Effector memory CD8-positive, alpha-beta T cell (primary cell): Measurements from ENCODE around the gene HOXB3.

Experiments used
- ATAC-seq: fragments of 150-1000 bp; cut with Tn5 transposase; replicated peaks from 2 replicates; pipeline ENCODE4 v1.10.0; 2021; ENCODE audit warnings: mild to moderate bottlenecking, moderate library complexity
- DNase-seq, 3 experiments: peaks; one replicate each; pipeline ENCODE4 v3.0.0; 2021
- H3K27ac Mint-ChIP-seq, 2 donors: one replicate each; pipeline ENCODE4 v1.8.0; 2022; ENCODE audit warnings: mild to moderate bottlenecking in 2 of 2, mixed read lengths in 2 of 2, moderate library complexity in 2 of 2
- H3K27me3 Mint-ChIP-seq, 2 donors: one replicate each; pipeline ENCODE4 v1.8.0; 2022; ENCODE audit warnings: mixed read lengths in 2 of 2
- H3K36me3 Mint-ChIP-seq: one replicate; pipeline ENCODE4 v1.8.0; 2022; ENCODE audit warnings: mild to moderate bottlenecking, moderate library complexity, mixed read lengths; ENCODE audit not compliant: insufficient read depth
- H3K4me1 Mint-ChIP-seq, 2 donors: one replicate each; pipeline ENCODE4 v1.8.0; 2022; ENCODE audit warnings: low read depth in 2 of 2, mixed read lengths in 2 of 2
- H3K4me3 Mint-ChIP-seq, 2 donors: one replicate each; pipeline ENCODE4 v1.8.0; 2022; ENCODE audit warnings: mild to moderate bottlenecking in 2 of 2, mixed read lengths in 2 of 2, moderate library complexity in 2 of 2
- H3K9me3 Mint-ChIP-seq, 2 donors: one replicate each; pipeline ENCODE4 v1.8.0; 2022; ENCODE audit warnings: mixed read lengths in 2 of 2

Gene HOXB3

DNA sequence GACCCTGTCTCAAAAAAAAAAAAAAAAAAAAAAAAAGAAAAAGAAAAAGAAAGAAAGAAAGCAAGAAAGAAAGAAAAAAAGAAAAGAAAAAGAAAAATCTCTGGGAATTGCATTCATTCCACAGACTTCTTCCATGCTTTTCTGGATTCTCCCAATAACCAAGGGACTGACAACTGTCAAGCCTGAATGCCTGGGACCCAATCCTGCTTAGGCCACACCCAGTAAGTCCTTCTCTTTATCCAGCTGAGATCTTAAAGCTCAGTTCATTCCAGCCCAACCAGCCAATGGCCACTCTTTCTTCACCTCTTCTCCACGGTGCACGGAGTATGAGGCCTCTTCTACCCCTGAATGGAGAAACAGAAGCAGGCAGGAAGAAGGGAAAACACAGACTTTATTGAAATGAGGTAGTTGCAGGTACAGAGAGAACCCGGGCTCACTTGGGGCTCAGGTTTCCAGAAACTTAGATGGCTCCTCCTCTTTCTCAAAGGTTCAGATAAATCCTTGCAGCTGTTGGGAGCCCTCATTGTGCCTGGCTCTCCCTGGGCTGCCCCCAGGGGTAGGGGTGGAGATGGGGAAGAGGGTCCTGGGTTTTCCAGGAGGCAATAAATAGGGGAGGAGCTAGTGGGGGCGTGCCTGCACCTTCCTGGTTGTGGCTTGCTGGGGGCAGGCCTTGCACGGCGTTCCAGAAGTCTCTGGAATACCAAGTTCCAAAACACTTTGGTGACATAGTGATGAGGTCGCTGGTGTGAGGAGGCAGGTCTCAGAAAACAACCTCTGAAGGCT is 61.7 kb downstream of the HOXB3 start:
- Mint-ChIP-seq H3K4me1 (no peaks in the 10 kb centered on the region), H3K27ac (no peak overlapping the region), H3K9me3 (no peaks in the 10 kb centered on the region), H3K4me3 (no peak overlapping the region), H3K27me3 (peaks cover 26 to 49% of the 10 kb centered on the region in 2 donors), H3K36me3 (no peaks in the 10 kb centered on the region)
- ATAC-seq (no peak), DNase-seq (no peak)

DNA sequence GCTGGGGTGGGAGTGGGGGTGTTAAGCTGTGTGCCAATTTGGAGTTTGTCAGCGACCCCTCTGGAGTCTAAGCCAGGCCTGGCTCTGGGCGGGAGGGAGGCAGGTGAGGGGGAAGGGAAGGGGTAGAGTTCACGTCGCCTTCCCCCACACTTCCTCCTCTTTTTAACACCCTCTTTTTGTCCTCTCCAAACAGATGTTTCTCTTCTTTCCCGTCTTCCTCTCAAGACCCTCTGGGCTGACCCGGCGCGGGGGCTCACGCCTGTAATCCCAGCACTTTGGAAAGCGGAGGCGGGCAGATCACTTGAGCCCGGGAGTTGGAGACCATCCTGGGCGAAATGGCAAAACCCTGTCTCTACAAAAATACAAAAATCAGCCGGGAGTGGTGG is 62.5 kb downstream of the HOXB3 start:
- no peak for DNase-seq
- Mint-ChIP-seq H3K36me3 (no peaks in the 10 kb centered on the region), H3K9me3 (no peaks in the 10 kb centered on the region), H3K27ac (no peak overlapping the region), H3K4me1 (no peaks in the 10 kb centered on the region), H3K4me3 (peak overlapping the region in 1 of 2 donors; percentile 21), H3K27me3 (peaks cover 34 to 57% of the 10 kb centered on the region in 2 donors)
- ATAC-seq: no peak

DNA sequence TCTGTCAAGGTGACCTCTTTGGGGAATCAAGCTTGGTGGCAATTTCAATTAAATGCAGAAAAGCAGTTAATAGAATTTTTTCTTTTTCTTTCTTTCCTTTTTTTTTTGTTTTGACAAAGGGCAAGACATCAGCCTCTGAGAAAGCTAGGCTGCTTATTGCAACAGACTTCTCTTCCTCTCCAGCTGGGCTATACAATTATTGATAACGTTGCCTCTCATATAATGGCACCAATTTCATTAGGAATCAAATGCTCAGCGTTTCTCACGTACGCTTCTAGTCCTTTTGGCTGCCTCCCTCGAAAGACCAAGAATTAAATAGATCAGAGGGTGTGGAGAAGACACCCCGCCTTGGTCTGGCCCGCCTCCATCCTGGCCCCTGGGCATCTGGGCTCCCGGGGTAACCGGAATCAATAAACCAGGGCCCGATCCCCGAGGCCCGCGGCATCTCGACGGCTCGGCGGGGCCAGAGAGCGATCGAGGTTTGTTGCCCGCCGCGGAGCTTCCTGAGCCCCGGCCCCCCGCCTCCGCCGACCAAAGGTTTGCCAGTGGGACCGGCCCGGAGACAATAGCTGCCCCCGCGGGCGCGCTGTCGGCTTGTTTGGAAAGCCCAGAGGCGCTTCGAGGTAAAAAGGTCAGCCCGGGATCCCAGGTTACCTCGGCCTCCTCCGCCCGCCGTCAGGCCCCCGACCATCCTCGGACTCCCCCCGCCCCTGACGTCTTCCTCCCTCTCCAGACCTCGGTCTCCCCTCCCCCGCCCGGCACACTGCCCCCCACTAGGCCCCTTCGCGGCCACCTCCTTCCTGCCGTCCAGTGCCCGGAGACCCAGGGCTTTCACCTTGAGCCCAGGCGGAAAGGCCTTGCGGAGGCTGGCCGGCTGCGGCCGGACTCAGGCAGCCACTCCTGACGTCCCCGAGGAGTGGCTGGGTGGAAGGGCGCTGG is 63.2 kb downstream of the HOXB3 start:
- Mint-ChIP-seq H3K36me3 (no peaks in the 10 kb centered on the region), H3K27me3 (peaks cover 34 to 64% of the 10 kb centered on the region in 2 donors), H3K27ac (no peak overlapping the region), H3K9me3 (no peaks in the 10 kb centered on the region), H3K4me1 (no peaks in the 10 kb centered on the region), H3K4me3 (no peak overlapping the region)
- DNase-seq (no peak), ATAC-seq (no peak)

DNA sequence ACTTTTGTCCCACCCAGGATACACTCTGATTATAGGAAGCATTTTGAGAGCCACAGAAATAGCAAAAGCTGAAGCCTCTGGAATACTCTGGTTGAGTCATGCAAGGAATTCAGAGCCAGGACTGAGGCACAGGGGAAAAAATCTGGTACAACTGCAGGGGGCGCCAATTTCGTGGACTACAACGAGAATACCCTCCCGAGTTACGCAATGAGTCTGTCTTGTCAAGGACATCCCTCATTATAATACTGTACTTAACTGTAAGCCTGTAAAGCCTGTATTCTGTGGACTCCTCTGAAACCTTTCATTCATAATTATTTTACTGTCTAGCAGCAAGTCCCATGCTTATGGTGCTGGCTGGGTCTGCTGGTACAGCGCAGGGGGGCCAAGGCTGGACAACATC is 67.0 kb downstream of the HOXB3 start:
- Mint-ChIP-seq H3K9me3 (no peaks in the 10 kb centered on the region), H3K27ac (no peak overlapping the region), H3K4me3 (no peak overlapping the region), H3K4me1 (no peaks in the 10 kb centered on the region), H3K36me3 (no peaks in the 10 kb centered on the region), H3K27me3 (peaks cover 34 to 78% of the 10 kb centered on the region in 2 donors)
- DNase-seq (no peak), ATAC-seq (no peak)

DNA sequence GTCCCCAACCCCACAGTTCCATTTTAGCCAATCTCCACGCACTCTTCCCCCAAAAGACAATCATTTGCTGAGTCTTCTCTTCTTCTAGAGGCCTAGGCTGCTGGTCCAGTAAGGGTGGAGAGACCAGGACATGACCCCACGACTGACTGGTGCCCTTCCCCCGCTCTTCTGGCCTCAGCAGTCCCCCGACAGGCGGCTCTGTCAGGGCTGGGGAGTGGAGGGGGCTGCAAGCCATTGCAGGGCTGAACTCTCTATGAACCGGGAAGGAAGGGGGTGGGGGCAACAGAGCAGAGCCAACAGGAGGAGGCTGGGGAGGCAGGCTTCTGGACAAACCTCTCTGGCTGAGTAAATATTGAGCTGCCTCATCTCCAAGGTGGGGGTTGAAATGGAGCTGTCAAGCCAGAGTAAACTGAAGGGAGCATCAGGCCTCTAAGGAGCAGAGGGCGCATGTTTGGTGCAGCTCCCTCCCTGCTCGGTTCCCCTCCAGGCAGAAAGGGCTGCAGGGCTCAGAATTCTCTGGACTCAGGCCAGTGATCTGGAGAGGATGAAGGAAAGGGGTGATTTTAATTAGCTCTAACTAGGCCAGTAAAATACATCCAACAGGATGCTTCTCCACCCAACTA is 67.9 kb downstream of the HOXB3 start:
- Mint-ChIP-seq H3K27me3 (peaks cover 34 to 86% of the 10 kb centered on the region in 2 donors), H3K9me3 (no peaks in the 10 kb centered on the region), H3K4me1 (no peaks in the 10 kb centered on the region), H3K36me3 (no peaks in the 10 kb centered on the region), H3K4me3 (no peak overlapping the region), H3K27ac (no peak overlapping the region)
- DNase-seq (no peak), ATAC-seq (no peak)

DNA sequence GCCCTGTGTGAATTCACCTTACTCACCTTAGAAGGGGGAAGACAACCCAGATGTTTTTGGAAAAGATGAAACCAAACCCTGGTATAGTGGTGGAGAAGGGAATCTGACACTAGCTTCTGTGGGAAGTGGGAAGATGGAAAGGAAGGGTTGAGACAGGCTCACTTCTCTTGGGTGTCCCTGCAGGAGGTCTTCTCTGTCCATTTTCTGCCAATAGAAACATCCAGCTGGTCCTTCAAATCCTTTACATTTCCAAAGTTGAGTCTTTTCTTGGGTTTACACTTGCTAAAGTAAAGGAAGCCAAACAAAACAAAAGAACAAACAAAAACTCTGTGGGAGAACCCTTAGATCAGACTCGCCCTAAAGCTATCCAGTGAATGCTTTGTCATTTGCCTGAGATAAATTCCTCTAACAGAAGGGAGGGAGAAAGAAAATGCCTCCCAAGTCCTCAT is 69.4 kb downstream of the HOXB3 start:
- DNase-seq: no peak
- Mint-ChIP-seq H3K27me3 (peaks cover 25 to 80% of the 10 kb centered on the region in 2 donors), H3K36me3 (no peaks in the 10 kb centered on the region), H3K27ac (no peak overlapping the region), H3K4me3 (no peak overlapping the region), H3K4me1 (no peaks in the 10 kb centered on the region), H3K9me3 (no peaks in the 10 kb centered on the region)
- ATAC-seq: no peak

DNA sequence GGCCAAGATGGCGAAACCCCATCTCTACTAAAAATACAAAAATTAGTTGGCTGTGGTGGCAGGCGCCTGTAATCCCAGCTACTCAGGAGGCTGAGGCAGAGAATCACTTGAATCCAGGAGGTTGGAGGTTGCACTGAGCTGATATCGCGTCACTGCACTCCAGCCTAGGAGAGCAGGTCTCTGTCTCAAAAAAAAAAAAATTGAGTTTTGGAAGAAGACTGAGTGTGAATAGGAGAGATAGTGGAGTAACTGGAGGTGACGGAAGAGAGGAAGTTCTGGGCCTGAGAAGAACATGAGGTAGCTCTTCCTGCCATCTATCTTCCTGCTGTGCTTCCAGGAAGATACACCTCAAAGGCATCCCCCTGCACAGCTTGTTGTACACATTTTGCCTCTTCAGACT is 70.6 kb downstream of the HOXB3 start:
- peaks cover 25 to 80% of the 10 kb centered on the region in 2 donors for H3K27me3 Mint-ChIP-seq

DNA sequence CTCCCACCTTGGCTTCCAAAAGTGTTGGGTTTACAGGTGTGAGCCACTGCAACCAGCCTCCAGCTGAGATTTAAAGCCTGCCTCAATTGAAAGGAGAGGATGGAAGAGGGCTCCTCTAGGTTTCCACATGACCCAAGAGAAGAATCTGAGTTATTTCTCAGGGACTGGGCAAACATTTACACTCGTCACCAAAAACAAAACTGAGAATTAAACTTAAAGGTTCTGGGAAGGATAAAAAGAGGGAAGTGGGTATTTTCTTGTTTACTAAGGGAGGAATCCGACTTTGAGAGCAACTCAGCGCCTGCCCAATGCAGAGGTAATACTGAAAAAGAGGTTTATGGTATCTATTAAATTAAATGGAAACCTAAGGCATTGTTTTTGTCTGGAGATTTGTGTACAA is 72.6 kb downstream of the HOXB3 start:
- peaks cover 13 to 80% of the 10 kb centered on the region in 2 donors for H3K27me3 Mint-ChIP-seq
- ATAC-seq: no peak
- DNase-seq: no peak
- no peak overlapping the region for H3K4me3 Mint-ChIP-seq
- no peaks in the 10 kb centered on the region for H3K9me3 Mint-ChIP-seq
- H3K36me3 Mint-ChIP-seq: peaks cover 3% of the 10 kb centered on the region
- H3K27ac Mint-ChIP-seq: no peak overlapping the region
- H3K4me1 Mint-ChIP-seq: peaks cover 6 to 11% of the 10 kb centered on the region in 2 donors

More for the DNA sequence above, 70.6 kb downstream of the HOXB3 start:
- ATAC-seq (no peak), DNase-seq (no peak)
- Mint-ChIP-seq H3K4me1 (no peaks in the 10 kb centered on the region), H3K27ac (no peak overlapping the region), H3K4me3 (no peak overlapping the region), H3K9me3 (no peaks in the 10 kb centered on the region), H3K36me3 (peaks cover 3% of the 10 kb centered on the region)

DNA sequence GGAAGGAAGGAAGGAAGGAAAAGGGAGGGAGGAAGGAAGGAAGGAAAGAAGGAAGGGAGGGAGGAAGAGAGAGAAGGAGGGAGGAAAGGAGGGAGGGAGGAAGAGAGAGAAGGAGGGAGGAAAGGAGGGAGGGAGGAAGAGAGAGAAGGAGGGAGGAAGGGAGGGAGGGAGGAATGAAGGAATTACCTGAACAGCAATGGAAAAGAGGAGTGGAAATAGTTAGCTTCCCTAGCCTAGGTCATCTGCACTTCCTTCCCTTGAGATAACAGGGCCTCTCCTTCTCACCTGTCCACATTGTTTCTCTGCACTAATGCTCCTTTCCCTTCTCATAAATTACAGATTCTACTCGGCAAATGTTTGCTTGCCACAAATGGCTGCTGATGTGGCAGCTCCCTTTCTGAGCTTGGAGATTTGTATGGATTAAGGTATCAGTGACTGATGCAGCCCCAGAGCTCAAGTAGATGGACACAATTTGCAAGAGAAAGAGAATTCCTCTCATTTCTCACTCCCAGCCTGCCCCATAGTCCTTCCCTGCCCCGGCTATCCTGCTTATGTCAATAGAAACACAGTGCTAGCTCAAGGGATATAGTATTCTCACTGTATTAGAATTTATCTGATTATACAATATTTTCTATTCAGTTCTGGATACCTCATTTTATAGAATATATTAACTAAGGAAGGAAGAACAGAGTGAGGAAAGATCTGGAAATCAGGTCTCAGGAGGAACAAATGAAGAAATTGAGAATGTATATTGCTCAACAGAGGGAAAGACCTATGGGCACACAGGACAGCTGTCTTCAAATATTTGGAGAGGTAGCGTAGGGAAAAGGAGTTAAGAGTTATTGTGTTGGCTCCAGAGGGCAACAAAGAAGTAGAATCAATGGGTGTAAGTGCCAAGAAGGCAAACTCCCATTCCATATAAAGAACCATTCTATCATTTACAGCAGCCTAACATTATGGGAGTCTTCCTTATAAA is 73.8 kb downstream of the HOXB3 start:
- no peak overlapping the region for H3K27ac Mint-ChIP-seq
- H3K27me3 Mint-ChIP-seq: peaks cover 13 to 78% of the 10 kb centered on the region in 2 donors
- no peaks in the 10 kb centered on the region for H3K9me3 Mint-ChIP-seq
- no peak overlapping the region for H3K4me3 Mint-ChIP-seq
- peaks cover 6 to 11% of the 10 kb centered on the region in 2 donors for H3K4me1 Mint-ChIP-seq
- ATAC-seq (no peak), DNase-seq (no peak)
- peaks cover 3% of the 10 kb centered on the region for H3K36me3 Mint-ChIP-seq

DNA sequence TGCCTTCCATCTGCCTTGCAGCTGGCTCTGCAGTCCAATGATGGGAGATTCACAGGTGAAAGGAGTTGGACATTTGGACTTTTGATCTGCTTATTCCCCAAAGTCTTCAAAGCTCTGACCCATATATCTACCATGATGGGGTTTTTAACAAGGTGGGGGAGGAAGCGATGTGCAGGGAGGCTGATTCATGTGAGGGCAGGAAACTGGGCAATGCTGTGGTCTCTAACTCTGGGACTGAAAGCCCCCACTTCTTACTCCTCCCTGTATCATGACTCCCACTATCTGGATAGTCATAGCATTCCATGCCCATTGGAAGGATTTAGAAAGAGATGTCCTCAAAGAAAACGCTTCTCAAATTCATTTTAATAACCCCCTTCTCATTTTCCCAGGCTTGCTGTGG is 75.6 kb downstream of the HOXB3 start:
- Mint-ChIP-seq H3K27me3 (peaks cover 13 to 64% of the 10 kb centered on the region in 2 donors), H3K4me1 (peaks cover 13 to 19% of the 10 kb centered on the region in 2 donors), H3K4me3 (no peak overlapping the region), H3K27ac (no peak overlapping the region), H3K36me3 (peaks cover 3% of the 10 kb centered on the region), H3K9me3 (no peaks in the 10 kb centered on the region)
- DNase-seq (no peak), ATAC-seq (no peak)

DNA sequence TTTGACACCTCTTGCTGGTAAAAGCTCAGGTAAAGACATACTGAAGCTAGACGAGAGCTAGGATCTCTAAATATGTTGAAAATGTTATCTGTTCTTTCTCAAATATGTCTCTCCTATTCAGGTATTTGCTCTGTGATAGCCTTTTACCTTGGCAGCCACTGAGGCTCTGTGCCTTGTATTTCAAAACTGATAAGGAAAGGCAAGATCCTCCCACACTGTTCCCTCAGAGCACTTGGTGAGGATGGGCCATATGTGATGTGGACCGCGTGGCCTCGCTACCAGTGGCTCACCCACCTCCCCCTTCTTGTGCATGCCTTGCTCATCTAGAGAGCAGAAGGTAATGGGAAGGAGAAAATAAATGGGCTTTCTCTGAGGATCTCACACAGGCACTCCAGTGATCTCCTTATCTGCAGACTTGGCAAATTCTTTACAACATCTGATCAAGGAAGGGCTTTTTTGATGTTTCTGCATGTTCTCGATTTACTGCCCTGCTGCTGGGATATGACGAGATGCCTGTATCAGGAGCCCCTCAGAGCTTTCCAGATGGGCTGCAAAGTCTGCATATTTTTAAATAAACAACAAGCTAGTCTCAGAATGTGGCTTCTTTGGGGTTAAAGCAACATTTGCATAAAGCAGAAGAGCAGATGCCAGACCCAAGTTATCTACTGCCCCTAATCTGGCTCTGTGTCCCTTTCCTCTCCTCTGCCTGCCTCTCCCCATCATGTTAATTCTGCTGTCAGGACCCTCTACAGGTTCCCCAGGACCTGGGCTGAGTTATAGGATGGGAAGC is 76.2 kb downstream of the HOXB3 start:
- H3K27ac Mint-ChIP-seq: no peak overlapping the region

DNA sequence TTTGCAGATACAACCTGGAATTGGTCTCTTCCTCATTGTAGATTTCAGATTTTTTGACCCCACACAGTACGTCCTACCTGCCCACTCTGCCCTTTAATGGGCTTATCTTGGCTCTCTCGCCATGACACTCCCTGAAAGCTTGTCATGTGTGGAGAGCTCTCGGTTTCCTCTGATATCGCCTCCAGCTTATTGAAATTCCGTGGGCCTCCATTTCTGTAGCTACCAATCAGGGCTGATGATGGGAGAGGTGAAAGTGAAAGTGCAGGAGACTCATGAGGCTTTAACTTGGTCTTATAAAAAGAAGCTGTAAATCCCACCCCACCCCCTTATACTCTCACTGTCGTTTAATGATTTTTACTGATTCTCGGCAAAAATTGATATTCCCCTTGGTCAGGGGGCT is 76.9 kb downstream of the HOXB3 start:
- H3K4me3 Mint-ChIP-seq: peak overlapping the region; percentile 53 to 61
- no peaks in the 10 kb centered on the region for H3K9me3 Mint-ChIP-seq
- peaks cover 13 to 19% of the 10 kb centered on the region in 2 donors for H3K4me1 Mint-ChIP-seq
- H3K27ac Mint-ChIP-seq: peak overlapping the region in 1 of 2 donors; percentile 57
- ATAC-seq (no peak), DNase-seq (no peak)
- H3K27me3 Mint-ChIP-seq: peaks cover 13 to 67% of the 10 kb centered on the region in 2 donors
- peaks cover 3% of the 10 kb centered on the region for H3K36me3 Mint-ChIP-seq

More for the DNA sequence above, 76.2 kb downstream of the HOXB3 start:
- ATAC-seq: no peak
- H3K4me3 Mint-ChIP-seq: no peak overlapping the region
- peaks cover 13 to 60% of the 10 kb centered on the region in 2 donors for H3K27me3 Mint-ChIP-seq
- peaks cover 3% of the 10 kb centered on the region for H3K36me3 Mint-ChIP-seq
- H3K4me1 Mint-ChIP-seq: peaks cover 13 to 19% of the 10 kb centered on the region in 2 donors
- DNase-seq: no peak
- H3K9me3 Mint-ChIP-seq: no peaks in the 10 kb centered on the region
